Lower leg skin (tissue), 4 donors: ENCODE results near the gene TSHZ2. TPM values are rescaled to one million over a fixed set of nuclear protein-coding genes. Genes with fewer than 3 reads are reported as not detected.

Source experiments
- DNase-seq, 2 donors: peaks; one replicate each; pipeline ENCODE4 v3.0.0-alpha.2; 2019; ENCODE audit warnings: low spot score in 2 of 2
- H3K4me3 ChIP-seq: fragments of 200-600 bp; sonication (generic); 2 replicates; pipeline ENCODE4 v1.5.1; 2017; ENCODE audit warnings: mild to moderate bottlenecking, low read depth; ENCODE audit not compliant: poor library complexity, severe bottlenecking
- POLR2A ChIP-seq, 2 donors: fragments of 450-650 bp; IDR thresholded peaks; one replicate each; pipeline ENCODE4 v1.6.1; 2016 to 2017; ENCODE audit warnings: antibody characterized with exemption in 2 of 2, mild to moderate bottlenecking in 1 of 2, moderate library complexity in 1 of 2
- WGBS, 2 donors: methylation state at CpG; one replicate each; pipeline ENCODE4 v1.1.5; 2018; 5-methylcytosine and 5-hydroxymethylcytosine counted together
- intact Hi-C: fragments of 100-400 bp; cut with DNase I; formaldehyde crosslinking; loops from one replicate; pipeline ENCODE4 v1.15.0; 2023; ENCODE audit warnings: low total_unique reads
- total RNA-seq, 4 donors: library from RNA; depleted of rRNA; stranded (reverse); fragments of >200 nt; gene quantifications; one replicate each; pipeline ENCODE4 v1.1.0, GENCODE V29; 2016
- TF ChIP-seq, protein P1 (sequence below), 3 donors: fragments of 450-650 bp; IDR thresholded peaks; one replicate each; pipeline ENCODE4 v1.5.1; 2016; ENCODE audit warnings: antibody characterized with exemption in 3 of 3, mild to moderate bottlenecking in 3 of 3, moderate library complexity in 2 of 3

The TSHZ2 gene
- total RNA-seq, 4 donors from 2014 or later = 8.1 to 25.7 (median 10.5) TPM

DNA sequence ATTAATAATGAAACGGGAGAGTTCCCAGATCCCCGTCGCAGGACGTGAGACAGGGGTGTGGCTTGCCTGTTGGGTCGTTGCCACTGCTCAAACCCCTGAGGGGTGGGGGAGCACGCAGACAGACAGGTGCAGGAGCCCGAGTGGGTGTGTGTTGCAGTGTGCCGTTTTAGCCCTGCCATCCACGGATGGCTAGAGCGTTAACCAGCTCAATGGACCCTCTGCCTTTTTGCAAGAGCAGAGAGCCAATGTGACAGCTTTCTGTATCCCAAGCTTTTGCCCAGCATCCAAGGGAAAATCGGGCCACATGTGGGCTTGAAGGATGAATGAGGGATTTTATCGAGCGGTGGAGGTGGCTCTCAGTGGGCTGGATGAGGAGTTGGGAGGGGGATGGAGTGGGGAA, 237.9 kb downstream of the TSHZ2 start:
- TF ChIP-seq, protein P1, sequence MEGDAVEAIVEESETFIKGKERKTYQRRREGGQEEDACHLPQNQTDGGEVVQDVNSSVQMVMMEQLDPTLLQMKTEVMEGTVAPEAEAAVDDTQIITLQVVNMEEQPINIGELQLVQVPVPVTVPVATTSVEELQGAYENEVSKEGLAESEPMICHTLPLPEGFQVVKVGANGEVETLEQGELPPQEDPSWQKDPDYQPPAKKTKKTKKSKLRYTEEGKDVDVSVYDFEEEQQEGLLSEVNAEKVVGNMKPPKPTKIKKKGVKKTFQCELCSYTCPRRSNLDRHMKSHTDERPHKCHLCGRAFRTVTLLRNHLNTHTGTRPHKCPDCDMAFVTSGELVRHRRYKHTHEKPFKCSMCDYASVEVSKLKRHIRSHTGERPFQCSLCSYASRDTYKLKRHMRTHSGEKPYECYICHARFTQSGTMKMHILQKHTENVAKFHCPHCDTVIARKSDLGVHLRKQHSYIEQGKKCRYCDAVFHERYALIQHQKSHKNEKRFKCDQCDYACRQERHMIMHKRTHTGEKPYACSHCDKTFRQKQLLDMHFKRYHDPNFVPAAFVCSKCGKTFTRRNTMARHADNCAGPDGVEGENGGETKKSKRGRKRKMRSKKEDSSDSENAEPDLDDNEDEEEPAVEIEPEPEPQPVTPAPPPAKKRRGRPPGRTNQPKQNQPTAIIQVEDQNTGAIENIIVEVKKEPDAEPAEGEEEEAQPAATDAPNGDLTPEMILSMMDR (IDR thresholded peaks at IDR 0.05) = no peak
- TF ChIP-seq POLR2A (IDR thresholded peaks at IDR 0.05) = no peak
- intact Hi-C loops = loop anchor here (5.0 kb wide), 1 partner anchor 898 kb away; no protein-coding TSS in a partner anchor
- 70 to 71% methylated on average over 13 of the region's 13 CpGs for WGBS, 2 donors
- H3K4me3 ChIP-seq = no peak overlapping the region
- DNase-seq = peak in 1 of 2 donors; percentile 59

DNA sequence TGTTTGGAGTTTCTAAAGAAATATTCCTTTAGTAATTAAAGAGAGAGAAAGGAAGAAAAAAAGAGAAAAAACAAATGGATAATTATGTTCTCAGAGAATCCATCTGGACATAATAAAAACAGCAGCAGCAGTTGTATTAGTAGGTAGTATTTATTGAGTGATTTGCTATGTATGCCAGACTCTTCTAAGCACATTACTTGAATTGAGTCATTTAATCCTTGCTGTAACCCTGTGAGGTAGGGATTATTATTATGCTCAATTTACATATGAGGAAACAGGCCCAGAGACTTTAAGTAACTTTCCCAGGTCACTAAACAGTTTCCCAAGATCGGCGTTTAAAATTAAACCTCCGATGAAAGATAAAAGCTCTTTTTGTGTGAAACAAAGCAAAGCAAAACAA, 238.8 kb downstream of the TSHZ2 start:
- intact Hi-C loops = loop anchor here (5.0 kb wide), 1 partner anchor 899 kb away; no protein-coding TSS in a partner anchor
- TF ChIP-seq, protein P1 (IDR thresholded peaks at IDR 0.05) = no peak
- no peak for TF ChIP-seq POLR2A (IDR thresholded peaks at IDR 0.05)
- WGBS, 2 donors = 81 to 87% methylated on average over 3 of the region's 3 CpGs
- no peak overlapping the region for H3K4me3 ChIP-seq
- DNase-seq = no peak

DNA sequence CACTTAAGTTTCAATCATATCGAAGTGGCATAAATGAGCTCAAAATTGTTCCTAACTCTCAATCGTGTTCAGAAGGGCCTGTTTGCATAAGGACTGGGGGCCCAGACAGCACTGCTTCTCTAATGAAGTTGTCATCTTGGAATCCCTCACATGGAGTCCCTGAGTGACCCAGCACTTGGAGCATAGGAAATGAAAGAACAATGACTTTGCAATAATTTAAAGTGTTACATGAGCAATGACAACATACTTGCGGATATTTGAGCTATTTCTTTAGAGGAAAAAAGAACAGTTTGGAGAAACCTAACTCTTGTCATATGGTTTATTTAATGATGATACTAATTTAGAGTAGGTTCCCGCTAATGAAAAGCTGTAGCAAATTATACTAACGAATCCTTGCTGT, 239.9 kb downstream of the TSHZ2 start:
- 88 to 89% methylated on average over 5 of the region's 5 CpGs for WGBS, 2 donors
- H3K4me3 ChIP-seq = no peak overlapping the region
- TF ChIP-seq, protein P1 (IDR thresholded peaks at IDR 0.05) = no peak
- no peak for TF ChIP-seq POLR2A (IDR thresholded peaks at IDR 0.05)
- intact Hi-C loops = loop anchor here (5.0 kb wide), 1 partner anchor 900 kb away; no protein-coding TSS in a partner anchor
- DNase-seq = peak in 1 of 2 donors; percentile 10

DNA sequence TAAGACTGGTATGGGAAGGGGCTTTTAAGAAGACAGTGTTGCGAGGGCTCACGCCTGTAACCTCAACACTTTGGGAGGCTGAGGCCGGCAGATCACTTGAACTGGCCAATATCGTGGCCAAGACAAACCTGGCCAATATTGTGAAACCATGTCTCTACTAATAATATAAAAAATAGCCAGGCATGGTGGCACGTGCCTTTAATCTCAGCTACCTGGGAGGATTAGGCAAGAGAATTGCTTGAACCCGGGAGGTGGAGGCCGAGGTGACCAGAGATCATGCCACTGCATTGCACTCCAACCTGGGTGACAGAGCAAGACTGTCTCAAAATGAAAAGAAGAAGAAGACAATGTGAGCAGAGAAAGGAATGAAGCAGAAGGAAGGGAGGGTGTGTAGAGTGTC, 242.2 kb downstream of the TSHZ2 start:
- TF ChIP-seq POLR2A (IDR thresholded peaks at IDR 0.05) = no peak
- TF ChIP-seq, protein P1 (IDR thresholded peaks at IDR 0.05) = no peak
- DNase-seq = peak in 1 of 2 donors; percentile 64
- intact Hi-C loops = loop anchor here (5.0 kb wide), 1 partner anchor 902 kb away; no protein-coding TSS in a partner anchor
- H3K4me3 ChIP-seq = no peak overlapping the region
- 93 to 94% methylated on average over 7 of the region's 7 CpGs for WGBS, 2 donors

DNA sequence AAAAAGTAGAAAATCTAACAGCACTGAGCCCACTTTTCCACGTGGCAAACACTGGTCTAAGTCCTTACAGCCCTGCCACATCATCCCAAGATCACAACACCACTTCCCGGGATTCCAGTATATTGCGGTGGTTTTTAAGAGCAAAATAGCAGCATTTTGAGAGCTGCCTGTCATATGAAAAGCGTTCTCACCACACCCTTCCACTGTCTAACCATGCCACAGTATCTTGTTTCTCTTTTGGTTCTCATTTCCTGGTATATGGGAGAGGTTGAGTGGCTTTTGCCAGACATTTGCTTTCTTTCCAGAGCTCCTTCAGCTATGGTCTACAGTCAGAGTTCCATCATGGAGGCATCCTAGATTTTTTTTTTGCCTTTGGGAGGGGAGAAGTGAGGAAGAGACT, 243.0 kb downstream of the TSHZ2 start:
- intact Hi-C loops = no loop called here
- H3K4me3 ChIP-seq = no peak overlapping the region
- 50 to 54% methylated on average over 4 of the region's 4 CpGs for WGBS, 2 donors
- no peak for TF ChIP-seq POLR2A (IDR thresholded peaks at IDR 0.05)
- TF ChIP-seq, protein P1 (IDR thresholded peaks at IDR 0.05) = no peak
- no peak for DNase-seq

DNA sequence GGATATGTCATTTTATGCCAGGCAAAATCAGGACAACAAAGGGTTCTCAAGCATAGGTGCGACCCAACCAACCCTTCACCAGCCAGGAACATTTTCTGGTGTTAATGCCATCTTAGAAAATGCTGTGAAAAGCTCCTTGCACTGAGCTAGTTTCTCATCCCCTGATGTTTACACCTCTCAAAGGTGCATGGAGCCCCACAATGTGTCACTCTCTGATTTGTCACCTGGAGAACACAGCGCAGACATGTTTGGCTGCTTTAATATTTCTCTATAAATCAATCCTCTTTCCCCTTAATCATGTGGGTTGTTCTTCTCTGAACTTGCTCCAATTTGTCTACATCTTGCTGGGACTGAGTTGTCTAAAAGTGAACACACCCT, 244.3 kb downstream of the TSHZ2 start:
- no peak overlapping the region for H3K4me3 ChIP-seq
- no peak for TF ChIP-seq POLR2A (IDR thresholded peaks at IDR 0.05)
- TF ChIP-seq, protein P1 (IDR thresholded peaks at IDR 0.05) = no peak
- no peak for DNase-seq
- intact Hi-C loops = no loop called here
- 67 to 72% methylated on average over 2 of the region's 2 CpGs for WGBS, 2 donors
